Natural killer cell (primary cell): ENCODE measurements around the gene EPHB1. TPM values are rescaled to one million over a fixed set of nuclear protein-coding genes. Genes with fewer than 3 reads are reported as not detected.

Experiments
- ATAC-seq, 3 donors: fragments of 150-1000 bp in 2 of 3; fragments of 200-7000 bp in 1 of 3; cut with Tn5 transposase; 1 replicate in 1 of 3; 2 replicates in 2 of 3; pipeline ENCODE4 v1.10.0; 2021; ENCODE audit warnings: mild to moderate bottlenecking in 2 of 3, moderate library complexity in 2 of 3
- DNase-seq, 2 donors: peaks; one replicate each; pipeline versions ENCODE4 v3.0.0 to v3.0.0-alpha.2; 2013 to 2021; ENCODE audit warnings: mixed read lengths in 1 of 2
- H3K27ac ChIP-seq: one replicate; pipeline ENCODE4 v1.5.1; 2013; ENCODE audit warnings: mild to moderate bottlenecking, low read length
- H3K27me3 ChIP-seq: one replicate; pipeline ENCODE4 v1.6.1; 2013; ENCODE audit warnings: low read length; ENCODE audit not compliant: control insufficient read depth, insufficient read depth
- H3K36me3 ChIP-seq: one replicate; pipeline ENCODE4 v1.6.1; 2013; ENCODE audit warnings: low read length; ENCODE audit not compliant: control insufficient read depth, insufficient read depth
- H3K4me1 ChIP-seq: one replicate; pipeline ENCODE4 v1.6.1; 2013; ENCODE audit warnings: low read length; ENCODE audit not compliant: control insufficient read depth, insufficient read depth
- H3K4me3 ChIP-seq: one replicate; pipeline ENCODE4 v1.5.1; 2013; ENCODE audit warnings: low read length
- H3K9me3 ChIP-seq: one replicate; pipeline ENCODE4 v1.6.1; 2013; ENCODE audit warnings: low read length; ENCODE audit not compliant: control insufficient read depth, insufficient read depth
- H3K27ac Mint-ChIP-seq, 2 donors: one replicate each; pipeline ENCODE4 v1.8.0; 2022; ENCODE audit warnings: mild to moderate bottlenecking in 2 of 2, mixed read lengths in 2 of 2, moderate library complexity in 1 of 2
- H3K27me3 Mint-ChIP-seq, 2 donors: one replicate each; pipeline ENCODE4 v1.8.0; 2022; ENCODE audit warnings: low read depth in 2 of 2, mixed read lengths in 2 of 2
- H3K36me3 Mint-ChIP-seq: one replicate; pipeline ENCODE4 v1.8.0; 2022; ENCODE audit warnings: mixed read lengths
- H3K4me1 Mint-ChIP-seq, 2 donors: one replicate each; pipeline ENCODE4 v1.8.0; 2022; ENCODE audit warnings: mixed read lengths in 2 of 2
- H3K4me3 Mint-ChIP-seq: one replicate; pipeline ENCODE4 v1.8.0; 2022; ENCODE audit warnings: mild to moderate bottlenecking, moderate library complexity, mixed read lengths
- H3K9me3 Mint-ChIP-seq, 2 donors: one replicate each; pipeline ENCODE4 v1.8.0; 2022; ENCODE audit warnings: mixed read lengths in 2 of 2
- WGBS: methylation state at CpG from one replicate; pipeline ENCODE4 v1.1.7; 2013; ENCODE audit warnings: missing lambda C conversion rate; ENCODE audit not compliant: insufficient coverage; 5-methylcytosine and 5-hydroxymethylcytosine counted together
- intact Hi-C: fragments of 100-400 bp; cut with micrococcal nuclease; formaldehyde crosslinking; loops from one replicate; pipeline ENCODE4 v1.14.2; 2022
- total RNA-seq, 4 donors: library from RNA; stranded (reverse); fragments of 120-200 nt in 1 of 4; gene quantifications; one replicate each; pipeline versions ENCODE4 v1.2.3 to v1.2.4, GENCODE V29; 2013 to 2022
- TF ChIP-seq, protein P1 (sequence below): fragments of 200-600 bp; IDR thresholded peaks from one replicate; pipeline ENCODE4 v1.8.0; 2022; ENCODE audit warnings: antibody characterized with exemption

EPHB1 gene
- total RNA-seq, 3 donors from 2014 or later (not counting 1 experiment from before 2014, with no cell fraction given), result 0.60 TPM; not detected in 2

DNA sequence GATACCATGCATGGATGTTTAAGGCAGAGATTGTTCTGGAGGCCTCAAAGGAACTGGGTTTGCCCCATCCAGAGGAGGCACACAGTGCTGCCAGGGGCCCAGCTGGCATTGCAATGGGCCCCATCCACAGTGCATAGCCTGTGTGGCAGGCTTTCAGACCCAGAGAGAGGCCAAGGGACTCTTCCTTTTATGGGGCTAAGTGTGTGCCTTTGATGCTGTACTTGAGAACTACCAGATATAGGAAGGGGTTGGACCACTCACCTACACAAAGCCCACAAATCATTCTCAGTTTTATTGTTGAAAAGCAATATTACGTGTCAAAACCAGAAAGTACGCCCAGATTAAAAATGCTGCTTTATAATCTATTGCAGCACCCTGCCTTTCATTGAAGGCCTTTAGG, 134.9 kb downstream of the EPHB1 start:
- no peak for DNase-seq
- H3K27ac Mint-ChIP-seq, result no peak overlapping the region
- Histone ChIP-seq H3K9me3 (no peaks in the 10 kb centered on the region), H3K4me1 (no peaks in the 10 kb centered on the region), H3K36me3 (no peaks in the 10 kb centered on the region), H3K27me3 (no peaks in the 10 kb centered on the region), H3K4me3 (no peak overlapping the region), H3K27ac (no peak overlapping the region)
- intact Hi-C loops, result no loop called here
- H3K27me3 Mint-ChIP-seq, result peaks cover 0 to 12% of the 10 kb centered on the region in 2 donors
- no peaks in the 10 kb centered on the region for H3K36me3 Mint-ChIP-seq
- no peak for ATAC-seq
- no peak overlapping the region for H3K4me3 Mint-ChIP-seq
- TF ChIP-seq, protein P1, sequence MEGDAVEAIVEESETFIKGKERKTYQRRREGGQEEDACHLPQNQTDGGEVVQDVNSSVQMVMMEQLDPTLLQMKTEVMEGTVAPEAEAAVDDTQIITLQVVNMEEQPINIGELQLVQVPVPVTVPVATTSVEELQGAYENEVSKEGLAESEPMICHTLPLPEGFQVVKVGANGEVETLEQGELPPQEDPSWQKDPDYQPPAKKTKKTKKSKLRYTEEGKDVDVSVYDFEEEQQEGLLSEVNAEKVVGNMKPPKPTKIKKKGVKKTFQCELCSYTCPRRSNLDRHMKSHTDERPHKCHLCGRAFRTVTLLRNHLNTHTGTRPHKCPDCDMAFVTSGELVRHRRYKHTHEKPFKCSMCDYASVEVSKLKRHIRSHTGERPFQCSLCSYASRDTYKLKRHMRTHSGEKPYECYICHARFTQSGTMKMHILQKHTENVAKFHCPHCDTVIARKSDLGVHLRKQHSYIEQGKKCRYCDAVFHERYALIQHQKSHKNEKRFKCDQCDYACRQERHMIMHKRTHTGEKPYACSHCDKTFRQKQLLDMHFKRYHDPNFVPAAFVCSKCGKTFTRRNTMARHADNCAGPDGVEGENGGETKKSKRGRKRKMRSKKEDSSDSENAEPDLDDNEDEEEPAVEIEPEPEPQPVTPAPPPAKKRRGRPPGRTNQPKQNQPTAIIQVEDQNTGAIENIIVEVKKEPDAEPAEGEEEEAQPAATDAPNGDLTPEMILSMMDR, result no peak
- peaks cover 0 to 4% of the 10 kb centered on the region in 2 donors for H3K9me3 Mint-ChIP-seq
- 85% methylated on average over 2 of the region's 2 CpGs for WGBS
- H3K4me1 Mint-ChIP-seq, result peaks cover 0 to 7% of the 10 kb centered on the region in 2 donors

DNA sequence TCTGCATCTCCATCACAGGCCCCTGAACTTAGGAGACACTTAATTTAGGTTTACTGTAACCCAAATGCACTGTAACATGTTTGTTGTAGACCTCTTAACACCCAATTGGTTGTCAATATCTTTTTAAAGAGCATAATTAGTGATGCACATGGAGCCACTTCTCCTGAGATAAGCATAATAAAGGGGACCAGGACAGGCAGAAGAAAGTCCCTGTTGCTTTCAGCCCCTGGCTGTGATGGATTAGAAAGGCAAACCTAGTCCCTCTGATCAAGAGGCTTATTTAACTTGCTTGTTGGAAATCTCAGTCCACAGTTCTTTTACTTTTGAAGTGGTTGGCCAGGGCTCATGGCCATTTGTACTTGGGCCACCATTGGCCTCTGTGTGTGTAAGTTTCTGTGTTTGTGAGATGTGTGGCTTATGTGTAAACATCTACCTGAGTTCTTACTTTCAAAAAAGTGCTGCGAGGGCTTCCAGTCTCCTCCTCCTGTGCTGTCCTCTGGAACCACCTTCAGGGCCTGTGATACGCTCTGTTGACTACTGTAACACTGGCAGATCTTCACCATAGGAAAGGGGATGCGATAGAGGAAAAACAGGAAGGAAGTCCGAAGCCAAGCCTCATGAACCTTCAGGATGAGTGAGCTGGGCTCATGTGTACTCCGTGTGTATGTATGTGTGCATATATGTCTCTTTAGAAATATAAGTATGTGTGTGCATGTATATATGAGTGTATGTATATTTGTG, 136.2 kb downstream of the EPHB1 start:
- Mint-ChIP-seq H3K36me3 (no peaks in the 10 kb centered on the region), H3K4me3 (no peak overlapping the region), H3K4me1 (peaks cover 0 to 7% of the 10 kb centered on the region in 2 donors), H3K9me3 (peaks cover 0 to 2% of the 10 kb centered on the region in 2 donors), H3K27me3 (peaks cover 0 to 11% of the 10 kb centered on the region in 2 donors), H3K27ac (no peak overlapping the region)
- H3K4me1 ChIP-seq, result no peaks in the 10 kb centered on the region
- TF ChIP-seq, protein P1, result no peak
- intact Hi-C loops, result no loop called here
- H3K4me3 ChIP-seq, result no peak overlapping the region
- no peaks in the 10 kb centered on the region for H3K27me3 ChIP-seq
- ATAC-seq, result no peak
- no peaks in the 10 kb centered on the region for H3K9me3 ChIP-seq
- no peaks in the 10 kb centered on the region for H3K36me3 ChIP-seq
- DNase-seq, result no peak
- no peak overlapping the region for H3K27ac ChIP-seq
- WGBS, result 70% methylated on average over 5 of the region's 5 CpGs

DNA sequence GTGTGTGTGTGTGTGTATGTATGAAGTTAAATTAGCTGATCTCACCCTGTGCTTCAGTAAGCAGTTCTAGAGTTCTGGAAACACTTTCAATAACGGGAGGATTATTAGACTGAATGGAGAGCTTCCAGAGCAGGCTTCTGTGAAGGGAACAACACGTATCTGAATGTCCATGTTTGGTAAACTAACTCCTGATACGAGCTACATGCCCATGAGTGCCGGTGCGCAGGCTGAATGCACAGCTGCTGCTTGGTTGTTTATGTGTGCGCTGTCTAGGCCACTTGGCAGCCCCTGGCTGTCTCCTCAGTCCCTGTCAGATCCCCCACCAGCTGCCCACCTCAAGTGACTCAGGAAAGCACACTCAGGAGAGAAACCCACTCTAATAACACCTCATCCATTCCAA, 137.0 kb downstream of the EPHB1 start:
- Histone ChIP-seq H3K4me1 (no peaks in the 10 kb centered on the region), H3K27ac (no peak overlapping the region), H3K27me3 (no peaks in the 10 kb centered on the region), H3K4me3 (no peak overlapping the region), H3K9me3 (no peaks in the 10 kb centered on the region), H3K36me3 (no peaks in the 10 kb centered on the region)
- H3K4me3 Mint-ChIP-seq, result no peak overlapping the region
- no peak overlapping the region for H3K27ac Mint-ChIP-seq
- H3K9me3 Mint-ChIP-seq, result no peaks in the 10 kb centered on the region
- peaks cover 0 to 7% of the 10 kb centered on the region in 2 donors for H3K4me1 Mint-ChIP-seq
- WGBS, result 87% methylated on average over 6 of the region's 6 CpGs
- H3K36me3 Mint-ChIP-seq, result no peaks in the 10 kb centered on the region
- DNase-seq, result no peak
- peaks cover 0 to 7% of the 10 kb centered on the region in 2 donors for H3K27me3 Mint-ChIP-seq
- no peak for ATAC-seq
- intact Hi-C loops, result no loop called here
- TF ChIP-seq, protein P1, result no peak

DNA sequence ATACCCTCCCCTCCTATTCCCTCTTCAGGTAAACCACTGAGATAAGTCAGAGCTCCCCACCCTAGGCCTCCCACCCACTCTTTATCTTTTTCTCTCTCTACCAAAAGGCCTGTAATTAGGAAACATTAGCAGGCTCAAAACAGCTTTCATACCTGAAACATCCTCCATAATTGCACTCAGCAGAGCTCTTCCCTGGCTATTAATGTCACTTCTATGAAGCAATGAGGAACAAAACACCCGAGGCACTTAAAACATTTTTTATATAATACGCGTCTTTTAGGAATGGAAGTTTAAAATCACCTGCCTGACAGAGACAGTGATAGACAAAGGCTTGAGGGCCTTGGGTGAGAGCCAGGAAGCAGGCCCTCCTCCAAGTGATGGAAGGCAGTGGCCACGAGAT, 138.9 kb downstream of the EPHB1 start:
- ATAC-seq (no peak), DNase-seq (no peak)
- Mint-ChIP-seq H3K36me3 (no peaks in the 10 kb centered on the region), H3K9me3 (no peaks in the 10 kb centered on the region), H3K4me1 (peaks cover 0 to 1% of the 10 kb centered on the region in 2 donors), H3K4me3 (no peak overlapping the region), H3K27me3 (peaks cover 0 to under 1% of the 10 kb centered on the region in 2 donors), H3K27ac (no peak overlapping the region)
- TF ChIP-seq, protein P1, result no peak
- intact Hi-C loops, result no loop called here
- H3K36me3 ChIP-seq, result no peaks in the 10 kb centered on the region
- H3K4me3 ChIP-seq, result no peak overlapping the region
- no peak overlapping the region for H3K27ac ChIP-seq
- WGBS, result 91% methylated on average over 4 of the region's 4 CpGs
- no peaks in the 10 kb centered on the region for H3K9me3 ChIP-seq
- no peaks in the 10 kb centered on the region for H3K4me1 ChIP-seq
- no peaks in the 10 kb centered on the region for H3K27me3 ChIP-seq
